H1 (cell line): ENCODE measurements around the gene NSUN7. TPM values are rescaled to one million over a fixed set of nuclear protein-coding genes. Genes with fewer than 3 reads are reported as not detected.

Experiments
- ASH2L ChIP-seq: fragments of 200-600, 300-600 bp; sonication (generic); IDR thresholded peaks from one replicate; pipeline ENCODE4 v1.7.1; 2017; ENCODE audit warnings: low read length
- CBX5 ChIP-seq: fragments of 300-800, 300-1000 bp; sonication (generic); IDR thresholded peaks from 2 replicates; pipeline ENCODE4 v1.7.1; 2016; ENCODE audit warnings: antibody characterized with exemption, low read length, low read depth
- CBX8 ChIP-seq: fragments of 300-800, 300-1000 bp; sonication (generic); IDR thresholded peaks from 2 replicates; pipeline ENCODE4 v1.7.1; 2016; ENCODE audit warnings: low read depth, low read length, borderline replicate concordance
- GABPA ChIP-seq: IDR thresholded peaks from 2 replicates; pipeline ENCODE4 v1.6.1; 2011; ENCODE audit warnings: mild to moderate bottlenecking, low read length, moderate library complexity, borderline replicate concordance; ENCODE audit not compliant: insufficient read depth
- PHF8 ChIP-seq: fragments of 200-600 bp; sonication (generic); conservative IDR thresholded peaks from 2 replicates; pipeline ENCODE4 v1.7.1; 2012; ENCODE audit warnings: low read depth, mild to moderate bottlenecking, inconsistent platforms, low read length, moderate library complexity
- POLR2A ChIP-seq, 2 experiments: IDR thresholded peaks; 1 replicate in 1 of 2; 2 replicates in 1 of 2; pipeline ENCODE4 v1.6.1; 2011; ENCODE audit warnings: low read depth in 2 of 2, low read length in 2 of 2, mild to moderate bottlenecking in 2 of 2; ENCODE audit errors: control extremely low read depth in 1 of 2
- POLR2AphosphoS5 ChIP-seq: IDR thresholded peaks from 2 replicates; pipeline ENCODE4 v1.6.1; 2011; ENCODE audit warnings: low read depth, low read length
- POU5F1 ChIP-seq: IDR thresholded peaks from 2 replicates; pipeline ENCODE4 v1.6.1; 2011; ENCODE audit warnings: low read depth, mild to moderate bottlenecking, low read length, moderate library complexity
- RNF2 ChIP-seq: fragments of 200-900, 300-1000 bp; sonication (generic); IDR thresholded peaks from 2 replicates; pipeline ENCODE4 v1.7.1; 2016; ENCODE audit warnings: borderline replicate concordance, low read depth, mild to moderate bottlenecking, antibody characterized with exemption, low read length; ENCODE audit not compliant: poor library complexity, severe bottlenecking; ENCODE audit errors: missing control alignments
- RXRA ChIP-seq: IDR thresholded peaks from 2 replicates; pipeline ENCODE4 v1.6.1; 2011; ENCODE audit warnings: low read depth, mild to moderate bottlenecking, low read length, moderate library complexity; ENCODE audit not compliant: insufficient read depth
- SIN3A ChIP-seq, 2 experiments: IDR thresholded peaks in 1 of 2; conservative IDR thresholded peaks in 1 of 2; 2 replicates each; pipeline ENCODE4 v1.6.1; 2011 to 2012; ENCODE audit warnings: low read length in 2 of 2, improper control_type of control experiment in 1 of 2, low read depth in 1 of 2, mild to moderate bottlenecking in 1 of 2
- SP4 ChIP-seq: IDR thresholded peaks from 2 replicates; pipeline ENCODE4 v1.6.1; 2012; ENCODE audit warnings: low read length, inconsistent platforms
- TAF1 ChIP-seq: IDR thresholded peaks from 2 replicates; pipeline ENCODE4 v1.6.1; 2011; ENCODE audit warnings: mild to moderate bottlenecking, low read depth, low read length
- TAF7 ChIP-seq: optimal IDR thresholded peaks from 2 replicates; pipeline ENCODE3; 2011; ENCODE audit warnings: low read depth, mild to moderate bottlenecking, inconsistent platforms, low read length, moderate library complexity, borderline replicate concordance
- TCF12 ChIP-seq: IDR thresholded peaks from 2 replicates; pipeline ENCODE4 v1.6.1; 2011; ENCODE audit warnings: low read depth, mild to moderate bottlenecking, low read length
- polyA plus RNA-seq, 7 experiments: library from polyadenylated mRNA; depleted of rRNA in 3 of 7; stranded (reverse) in 5 of 7; unstranded in 2 of 7; fragments of >200 nt in 5 of 7; fragments of 200-250 nt in 2 of 7; gene quantifications; 1 replicate in 5 of 7; 2 replicates in 1 of 7; 4 replicates in 1 of 7; pipeline versions ENCODE4 v1.2.1 to v1.2.3, GENCODE V29; 2011 to 2013; ENCODE audit warnings: missing spikeins in 2 of 7, mixed read lengths in 2 of 7
- total RNA-seq: library from RNA; stranded (reverse); fragmentation: NEBNext Ultra II Directional; extraction: Animal tissue kit (Norgen Biotek cat#: 25700); gene quantifications from 2 replicates; pipeline ENCODE4 v1.2.1, GENCODE V29; 2021
- TF ChIP-seq, protein P1 (sequence below), 3 experiments: IDR thresholded peaks; 1 replicate in 2 of 3; 2 replicates in 1 of 3; pipeline versions ENCODE4 v1.5.1 to v1.6.1; 2011; ENCODE audit warnings: low read length in 3 of 3, mild to moderate bottlenecking in 3 of 3, inconsistent platforms in 2 of 3, low read depth in 1 of 3, moderate library complexity in 1 of 3; ENCODE audit not compliant: insufficient read depth in 1 of 3; ENCODE audit errors: control extremely low read depth in 1 of 3

NSUN7 gene
- total and polyA plus RNA-seq, 2 of the 8 experiments (the other 6 are each of a cell fraction or from before 2014, with no cell fraction given) = 8.8 to 24.4 TPM

GRCh38 chr4:40840985-40841571 is 91.3 kb downstream of the NSUN7 start (continued):
- TF ChIP-seq ASH2L (no peak), TAF7 (no peak), POU5F1 (no peak), GABPA (no peak), POLR2AphosphoS5 (peak; percentile 51; the same call in 1 of the 2 replicates), PHF8 (no peak), SP4 (peak; percentile 66; the same call in 1 of the 2 replicates), CBX8 (no peak), POLR2A (IDR thresholded peaks at IDR 0.05; ENCODE audit: control extremely low read depth in 1 of 2, low read depth in 2 of 2, low read length in 2 of 2) (no peak), RNF2 (no peak), TAF1 (0 out of 2 replicates have a peak, but pooled peaks have one; percentile 44), SIN3A (conservative IDR thresholded peaks at IDR 0.05 in 1 of 2, IDR thresholded peaks at IDR 0.05 in 1 of 2; ENCODE audit: low read depth in 1 of 2, low read length in 2 of 2) (peak; percentile 86 to 94; a peak in 3 of 4 replicates), TCF12 (no peak), RXRA (no peak), CBX5 (no peak)
- TF ChIP-seq, protein P1, sequence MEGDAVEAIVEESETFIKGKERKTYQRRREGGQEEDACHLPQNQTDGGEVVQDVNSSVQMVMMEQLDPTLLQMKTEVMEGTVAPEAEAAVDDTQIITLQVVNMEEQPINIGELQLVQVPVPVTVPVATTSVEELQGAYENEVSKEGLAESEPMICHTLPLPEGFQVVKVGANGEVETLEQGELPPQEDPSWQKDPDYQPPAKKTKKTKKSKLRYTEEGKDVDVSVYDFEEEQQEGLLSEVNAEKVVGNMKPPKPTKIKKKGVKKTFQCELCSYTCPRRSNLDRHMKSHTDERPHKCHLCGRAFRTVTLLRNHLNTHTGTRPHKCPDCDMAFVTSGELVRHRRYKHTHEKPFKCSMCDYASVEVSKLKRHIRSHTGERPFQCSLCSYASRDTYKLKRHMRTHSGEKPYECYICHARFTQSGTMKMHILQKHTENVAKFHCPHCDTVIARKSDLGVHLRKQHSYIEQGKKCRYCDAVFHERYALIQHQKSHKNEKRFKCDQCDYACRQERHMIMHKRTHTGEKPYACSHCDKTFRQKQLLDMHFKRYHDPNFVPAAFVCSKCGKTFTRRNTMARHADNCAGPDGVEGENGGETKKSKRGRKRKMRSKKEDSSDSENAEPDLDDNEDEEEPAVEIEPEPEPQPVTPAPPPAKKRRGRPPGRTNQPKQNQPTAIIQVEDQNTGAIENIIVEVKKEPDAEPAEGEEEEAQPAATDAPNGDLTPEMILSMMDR (IDR thresholded peaks at IDR 0.05; ENCODE audit: control extremely low read depth in 1 of 3, insufficient read depth in 1 of 3, low read depth in 1 of 3, low read length in 3 of 3) = peak; percentile 88 to 99 (median 98)
- TF ChIP-seq, all 59 proteins: peak for 14
